Mesendoderm (in vitro differentiated cells): ENCODE data around the gene MROH7.

ENCODE experiments used
- DNase-seq: peaks from one replicate; pipeline ENCODE4 v3.0.0; 2013
- H2AK5ac ChIP-seq: 2 replicates; pipeline ENCODE4 v1.6.1; 2013; ENCODE audit warnings: low read length, inconsistent platforms
- H2BK120ac ChIP-seq: 2 replicates; pipeline ENCODE4 v1.6.1; 2013; ENCODE audit warnings: low read depth, mild to moderate bottlenecking, low read length, moderate library complexity, mixed read lengths
- H2BK15ac ChIP-seq: replicated peaks from 2 replicates; pipeline ENCODE4 v1.6.1; 2013; ENCODE audit warnings: low read depth, mild to moderate bottlenecking, moderate library complexity
- H2BK5ac ChIP-seq: 2 replicates; pipeline ENCODE4 v1.6.1; 2013; ENCODE audit warnings: low read length, inconsistent platforms
- H3K18ac ChIP-seq: 2 replicates; pipeline ENCODE4 v1.6.1; 2013; ENCODE audit warnings: mild to moderate bottlenecking, low read length, mixed read lengths
- H3K23ac ChIP-seq: one replicate; pipeline ENCODE4 v1.6.1; 2013; ENCODE audit warnings: low read length
- H3K27ac ChIP-seq: 2 replicates; pipeline ENCODE4 v1.5.1; 2013; ENCODE audit warnings: low read depth, mild to moderate bottlenecking, inconsistent platforms, low read length, moderate library complexity
- H3K27me3 ChIP-seq: 2 replicates; pipeline ENCODE4 v1.6.1; 2013; ENCODE audit warnings: low read length, control low read depth, mild to moderate bottlenecking, inconsistent platforms; ENCODE audit not compliant: insufficient read depth, poor library complexity
- H3K36me3 ChIP-seq: 2 replicates; pipeline ENCODE4 v1.6.1; 2013; ENCODE audit warnings: low read length, inconsistent platforms; ENCODE audit not compliant: control insufficient read depth, insufficient read depth
- H3K4ac ChIP-seq: one replicate; pipeline ENCODE4 v1.6.1; 2013; ENCODE audit warnings: low read depth, mild to moderate bottlenecking, low read length, moderate library complexity
- H3K4me1 ChIP-seq: 2 replicates; pipeline ENCODE4 v1.6.1; 2013; ENCODE audit warnings: low read depth, low read length, inconsistent platforms; ENCODE audit not compliant: control insufficient read depth
- H3K4me2 ChIP-seq: 2 replicates; pipeline ENCODE4 v1.6.1; 2013; ENCODE audit warnings: low read length
- H3K4me3 ChIP-seq: 2 replicates; pipeline ENCODE4 v1.5.1; 2013; ENCODE audit warnings: mild to moderate bottlenecking, low read length
- H3K56ac ChIP-seq: one replicate; pipeline ENCODE4 v1.6.1; 2013; ENCODE audit warnings: low read length
- H3K79me1 ChIP-seq: 2 replicates; pipeline ENCODE4 v1.6.1; 2013; ENCODE audit warnings: low read length, inconsistent platforms
- H3K79me2 ChIP-seq: 2 replicates; pipeline ENCODE4 v1.6.1; 2013; ENCODE audit warnings: mild to moderate bottlenecking, low read length; ENCODE audit not compliant: control insufficient read depth, insufficient read depth
- H3K9ac ChIP-seq: 2 replicates; pipeline ENCODE4 v1.6.1; 2013; ENCODE audit warnings: low read length, inconsistent platforms
- H4K5ac ChIP-seq: one replicate; pipeline ENCODE4 v1.6.1; 2013; ENCODE audit warnings: low read length
- H4K8ac ChIP-seq: one replicate; pipeline ENCODE4 v1.6.1; 2013; ENCODE audit warnings: low read depth, mild to moderate bottlenecking, control low read depth, low read length, moderate library complexity
- WGBS: extraction: QIAGEN DNeasy Blood & Tissue Kit; methylation state at CpG from one replicate; pipeline ENCODE4 v1.1.7; 2013; ENCODE audit warnings: low lambda C conversion rate, missing lambda C conversion rate; ENCODE audit not compliant: insufficient coverage; ENCODE audit errors: extremely low coverage; 5-methylcytosine and 5-hydroxymethylcytosine counted together

MROH7 gene

DNA sequence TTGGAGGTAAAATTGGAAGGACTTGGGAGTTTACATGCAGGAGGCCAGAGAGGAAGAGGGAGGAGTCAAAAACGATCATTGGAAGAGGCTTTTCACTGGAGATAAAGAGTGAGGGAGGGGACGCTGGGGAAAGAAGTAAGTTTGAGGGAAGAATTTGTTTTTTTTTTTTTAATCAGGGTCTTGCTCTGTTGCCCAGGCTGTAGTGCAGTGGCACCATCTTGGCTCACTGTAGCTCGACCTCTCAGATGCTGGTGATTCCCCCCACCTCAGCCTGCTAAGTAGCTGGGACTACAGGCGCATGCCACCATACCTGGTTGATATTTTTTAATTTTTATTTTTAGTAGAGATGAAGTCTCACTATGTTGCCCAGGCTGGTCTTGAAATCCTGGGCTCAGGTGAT lies 1.2 kb upstream of the MROH7 start:
- Histone ChIP-seq H3K4me1 (no peaks in the 10 kb centered on the region), H3K56ac (no peak overlapping the region), H2BK120ac (no peak overlapping the region), H2BK15ac (no peak overlapping the region), H3K9ac (no peak overlapping the region), H4K8ac (no peak overlapping the region), H3K23ac (no peak overlapping the region), H3K27me3 (no peaks in the 10 kb centered on the region), H3K4me2 (no peak overlapping the region), H3K4ac (no peak overlapping the region), H3K4me3 (no peak overlapping the region), H3K36me3 (no peaks in the 10 kb centered on the region), H3K79me2 (no peaks in the 10 kb centered on the region), H3K27ac (no peak overlapping the region), H3K18ac (no peak overlapping the region), H3K79me1 (no peaks in the 10 kb centered on the region), H4K5ac (no peak overlapping the region), H2AK5ac (no peak overlapping the region), H2BK5ac (no peak overlapping the region)
- no CpG with 5 or more reads among the region's 4 CpGs for WGBS
- no peak for DNase-seq

DNA sequence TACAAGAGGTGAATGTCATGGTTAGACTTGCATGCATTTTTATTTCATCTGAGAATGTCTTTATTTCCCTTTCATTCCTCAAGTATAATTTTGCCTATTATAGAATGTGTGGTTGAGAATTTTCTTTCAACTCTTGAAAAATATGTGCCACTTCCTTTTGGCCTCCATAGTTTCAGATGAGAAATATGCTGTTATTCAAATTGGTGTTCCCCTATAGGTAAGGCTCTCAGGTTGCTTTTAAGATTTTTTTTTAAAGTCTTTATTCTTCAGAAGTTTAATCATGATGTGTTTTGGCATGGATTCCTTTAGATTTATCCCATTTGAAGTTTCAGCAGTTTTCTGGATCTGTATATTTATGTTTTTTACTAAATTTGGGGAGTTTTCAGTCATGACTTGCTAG lies 2.1 kb downstream of the MROH7 start:
- Histone ChIP-seq H3K56ac (no peak overlapping the region), H4K5ac (no peak overlapping the region), H3K9ac (no peak overlapping the region), H3K79me2 (no peaks in the 10 kb centered on the region), H4K8ac (no peak overlapping the region), H2BK15ac (no peak overlapping the region), H3K18ac (no peak overlapping the region), H3K27me3 (no peaks in the 10 kb centered on the region), H3K4ac (no peak overlapping the region), H3K4me3 (no peak overlapping the region), H3K27ac (no peak overlapping the region), H3K23ac (no peak overlapping the region), H2BK120ac (no peak overlapping the region), H3K4me2 (no peak overlapping the region), H3K79me1 (no peaks in the 10 kb centered on the region), H2AK5ac (no peak overlapping the region), H2BK5ac (no peak overlapping the region), H3K36me3 (no peaks in the 10 kb centered on the region), H3K4me1 (no peaks in the 10 kb centered on the region)
- DNase-seq = no peak

DNA sequence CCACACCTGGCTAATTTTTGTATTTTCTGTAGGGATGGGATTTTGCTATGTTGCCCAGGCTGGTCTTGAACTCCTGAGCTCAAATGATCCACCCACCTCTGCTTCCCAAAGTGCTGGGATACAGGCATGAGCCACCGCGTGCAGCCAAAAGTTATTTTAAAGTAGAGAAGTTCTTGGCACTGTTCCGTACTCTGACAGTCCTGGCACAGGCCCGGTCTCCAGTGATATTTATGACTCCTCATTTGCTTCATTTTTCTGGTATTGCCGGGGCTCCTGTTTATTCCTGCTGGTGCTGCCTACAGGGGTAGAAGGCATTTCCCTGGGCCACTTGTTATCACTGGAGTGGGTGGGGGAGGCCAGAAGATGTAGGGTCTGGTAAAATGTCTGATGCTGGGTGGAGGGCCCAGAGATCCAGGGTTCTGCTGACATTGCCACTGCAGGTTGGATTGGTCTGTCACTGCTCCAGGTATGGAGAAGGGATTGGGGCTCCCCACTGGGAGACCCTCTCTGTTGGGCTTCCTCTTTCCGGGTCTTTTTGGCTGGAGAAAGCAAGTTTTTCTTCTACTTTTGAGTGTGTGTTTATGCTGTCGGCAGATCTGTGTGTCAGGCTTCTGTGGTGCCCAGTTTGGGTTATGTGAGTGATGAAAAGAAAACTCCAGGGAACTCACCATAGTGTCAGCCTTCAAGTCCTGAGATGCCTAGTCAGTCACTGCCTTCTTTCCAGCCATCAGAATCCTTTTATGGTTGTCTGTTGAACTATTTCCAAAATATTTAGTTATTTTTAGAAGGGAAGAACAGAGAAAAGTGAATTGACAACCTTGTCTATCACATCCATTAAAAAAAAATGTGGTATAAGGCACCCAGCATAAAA lies 4.5 kb downstream of the MROH7 start:
- Histone ChIP-seq H3K27ac (no peak overlapping the region), H4K8ac (no peak overlapping the region), H3K36me3 (no peaks in the 10 kb centered on the region), H3K18ac (no peak overlapping the region), H3K4me2 (no peak overlapping the region), H2BK120ac (no peak overlapping the region), H3K4me3 (no peak overlapping the region), H3K9ac (no peak overlapping the region), H3K56ac (no peak overlapping the region), H3K4ac (no peak overlapping the region), H3K79me1 (no peaks in the 10 kb centered on the region), H4K5ac (no peak overlapping the region), H3K23ac (no peak overlapping the region), H3K27me3 (no peaks in the 10 kb centered on the region), H2AK5ac (no peak overlapping the region), H3K79me2 (no peaks in the 10 kb centered on the region), H2BK5ac (no peak overlapping the region), H2BK15ac (no peak overlapping the region), H3K4me1 (no peaks in the 10 kb centered on the region)
- WGBS = no CpG with 5 or more reads among the region's 7 CpGs
- no peak for DNase-seq

DNA sequence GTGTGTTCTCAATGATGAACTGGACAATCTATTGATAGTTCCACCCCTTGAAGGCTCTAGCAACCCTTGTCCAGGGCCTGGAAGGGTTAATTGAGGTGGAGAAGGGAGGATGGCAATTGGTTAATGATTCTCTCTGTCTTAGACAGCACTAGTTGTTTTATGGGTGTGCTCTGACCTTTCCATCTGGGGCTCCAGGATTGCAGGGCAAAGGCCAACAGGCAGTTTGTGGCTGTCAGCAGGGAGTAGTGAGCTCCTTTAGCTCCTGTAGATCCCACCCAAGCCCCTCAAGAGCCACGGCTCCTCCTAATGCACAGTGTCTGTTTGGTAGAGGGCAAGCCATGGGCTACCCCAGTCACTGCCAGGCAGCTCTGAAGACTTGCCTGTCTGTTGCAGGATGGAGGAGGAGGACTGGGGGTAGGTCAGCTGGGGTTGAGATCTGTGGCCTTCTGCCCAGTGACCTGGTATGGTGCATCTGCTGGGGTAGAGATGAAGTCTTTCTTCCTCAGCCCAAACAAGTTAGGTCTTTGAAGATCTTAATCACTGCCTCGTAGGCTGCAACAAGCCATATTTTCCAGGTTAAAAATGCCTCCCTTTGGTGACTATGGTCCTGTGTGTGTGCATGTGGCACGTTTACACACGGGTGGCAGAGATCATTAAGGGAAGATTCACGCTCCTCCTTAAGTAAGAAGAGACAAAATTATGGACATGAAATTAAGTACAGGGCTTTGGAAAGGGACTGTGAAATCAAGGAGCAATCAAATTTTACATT lies 7.7 kb downstream of the MROH7 start:
- H3K23ac ChIP-seq = no peak overlapping the region
- no peak overlapping the region for H2AK5ac ChIP-seq
- no peak overlapping the region for H3K18ac ChIP-seq
- H4K5ac ChIP-seq = no peak overlapping the region
- no peak overlapping the region for H3K56ac ChIP-seq
- H2BK15ac ChIP-seq = no peak overlapping the region
- no peak overlapping the region for H2BK5ac ChIP-seq
- no peak overlapping the region for H4K8ac ChIP-seq
- no peaks in the 10 kb centered on the region for H3K36me3 ChIP-seq
- no peaks in the 10 kb centered on the region for H3K79me2 ChIP-seq
- H3K4me2 ChIP-seq = no peak overlapping the region
- WGBS = no CpG with 5 or more reads among the region's 5 CpGs
- no peak overlapping the region for H3K4ac ChIP-seq
- H3K4me1 ChIP-seq = no peaks in the 10 kb centered on the region
- H3K9ac ChIP-seq = no peak overlapping the region
- H3K79me1 ChIP-seq = no peaks in the 10 kb centered on the region
- H3K4me3 ChIP-seq = no peak overlapping the region
- no peak for DNase-seq
- H3K27ac ChIP-seq = no peak overlapping the region
- H2BK120ac ChIP-seq = no peak overlapping the region
- H3K27me3 ChIP-seq = no peaks in the 10 kb centered on the region

DNA sequence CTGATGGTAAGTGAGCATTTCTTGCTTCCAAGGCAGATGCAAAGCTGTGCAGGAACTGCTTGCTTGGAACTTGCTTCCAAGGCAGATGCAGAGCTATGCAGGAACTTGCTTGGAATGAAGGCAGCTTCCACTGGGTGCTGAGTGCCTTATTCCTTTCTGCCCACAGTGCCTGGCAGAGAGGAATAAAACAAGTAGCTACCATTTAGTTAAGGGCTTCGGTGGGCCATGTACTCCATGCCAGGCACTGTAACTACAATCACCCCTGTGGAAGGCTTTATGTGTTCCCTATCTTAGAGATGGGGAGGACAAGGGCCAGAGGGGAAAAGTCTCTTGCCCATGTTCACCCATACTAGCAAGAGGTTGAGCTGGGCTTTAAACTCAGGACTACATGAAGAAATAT lies 8.3 kb downstream of the MROH7 start:
- Histone ChIP-seq H2BK15ac (no peak overlapping the region), H2BK120ac (no peak overlapping the region), H3K4me1 (no peaks in the 10 kb centered on the region), H3K56ac (no peak overlapping the region), H3K79me2 (no peaks in the 10 kb centered on the region), H3K18ac (no peak overlapping the region), H2BK5ac (no peak overlapping the region), H3K27me3 (no peaks in the 10 kb centered on the region), H3K27ac (no peak overlapping the region), H2AK5ac (no peak overlapping the region), H3K9ac (no peak overlapping the region), H3K23ac (no peak overlapping the region), H3K79me1 (no peaks in the 10 kb centered on the region), H3K36me3 (no peaks in the 10 kb centered on the region), H3K4ac (no peak overlapping the region), H4K8ac (no peak overlapping the region), H3K4me2 (no peak overlapping the region), H3K4me3 (no peak overlapping the region), H4K5ac (no peak overlapping the region)
- DNase-seq = no peak
- no CpG with 5 or more reads among the region's 1 CpG for WGBS
